GM18951 (cell line): Measurements from ENCODE around the gene C9orf78.

Experiments
- POLR2A ChIP-seq: IDR thresholded peaks from 4 replicates; pipeline ENCODE4 v1.6.1; 2011; ENCODE audit warnings: mild to moderate bottlenecking; ENCODE audit not compliant: insufficient read length, insufficient read depth; ENCODE audit errors: extremely low read depth
- in situ Hi-C: fragments of 300-500 bp; cut with MboI; formaldehyde crosslinking; loops from one replicate; pipeline ENCODE4 v1.12.0; 2022; ENCODE audit warnings: low sequenced_read_pairs, mixed read lengths, inconsistent platforms; ENCODE audit not compliant: unreplicated experiment

Gene C9orf78

GRCh38 chr9:129823935-129824601 lies 11.0 kb downstream of the C9orf78 start, which contains the start of gene TOR1A:
Gene TOR1A (minus strand): TSS chr9:129824136. CDS start chr9:129824085, 51 bp downstream.
- in situ Hi-C loops = no loop called here
- TF ChIP-seq POLR2A = peak; percentile 90

- in situ Hi-C loops = no loop called here
- no peak for TF ChIP-seq POLR2A
Observed at GRCh38 chr9:129823542-129823934, 11.5 kb downstream of the C9orf78 start.

- in situ Hi-C loops = no loop called here
- no peak for TF ChIP-seq POLR2A
Observed at GRCh38 chr9:129822898-129823541, 12.1 kb downstream of the C9orf78 start.

- no peak for TF ChIP-seq POLR2A
- in situ Hi-C loops = no loop called here
Observed at GRCh38 chr9:129816501-129817435, 18.3 kb downstream of the C9orf78 start.

- in situ Hi-C loops = no loop called here
Observed at GRCh38 chr9:129815278-129815677, 19.8 kb downstream of the C9orf78 start.

GRCh38 chr9:129814432-129815223 lies 20.4 kb downstream of the C9orf78 start:
- in situ Hi-C loops = no loop called here
- TF ChIP-seq POLR2A = no peak

More at GRCh38 chr9:129815278-129815677, 19.8 kb downstream of the C9orf78 start:
- no peak for TF ChIP-seq POLR2A

- TF ChIP-seq POLR2A = no peak
- in situ Hi-C loops = no loop called here
Observed at GRCh38 chr9:129813661-129814060, 21.4 kb downstream of the C9orf78 start.

GRCh38 chr9:129812385-129812784 lies 22.7 kb downstream of the C9orf78 start:
- in situ Hi-C loops = no loop called here
- TF ChIP-seq POLR2A = no peak

GRCh38 chr9:129811967-129812363 lies 23.1 kb downstream of the C9orf78 start:
- no peak for TF ChIP-seq POLR2A
- in situ Hi-C loops = no loop called here

- TF ChIP-seq POLR2A = no peak
- in situ Hi-C loops = no loop called here
Observed at GRCh38 chr9:129810788-129811187, 24.3 kb downstream of the C9orf78 start.

GRCh38 chr9:129810116-129810515 lies 25.0 kb downstream of the C9orf78 start:
- TF ChIP-seq POLR2A = no peak
- in situ Hi-C loops = no loop called here

- in situ Hi-C loops = no loop called here
- no peak for TF ChIP-seq POLR2A
Observed at GRCh38 chr9:129809346-129809745, 25.7 kb downstream of the C9orf78 start.
